SK-N-SH (cell line): ENCODE measurements around the gene MALL.

Experiments
- CTCF ChIP-seq: fragments of 200-600 bp; sonication (generic); IDR thresholded peaks from 2 replicates; pipeline ENCODE4 v1.6.1; 2017; ENCODE audit warnings: antibody characterized with exemption, mild to moderate bottlenecking, moderate library complexity
- ELF1 ChIP-seq: IDR thresholded peaks from 2 replicates; pipeline ENCODE4 v1.4.0; 2012
- MAX ChIP-seq: IDR thresholded peaks from 2 replicates; pipeline ENCODE4 v1.4.0; 2012; ENCODE audit warnings: low read depth
- POLR2AphosphoS5 ChIP-seq: IDR thresholded peaks from 2 replicates; pipeline ENCODE4 v1.6.1; 2012; ENCODE audit warnings: low read depth, low read length
- RAD21 ChIP-seq: IDR thresholded peaks from 2 replicates; pipeline ENCODE4 v1.6.1; 2012; ENCODE audit warnings: mild to moderate bottlenecking, low read length
- RCOR1 ChIP-seq: fragments of 150-350 bp; IDR thresholded peaks from 2 replicates; pipeline ENCODE4 v1.6.1; 2017; ENCODE audit warnings: antibody characterized with exemption, low read length
- TAF1 ChIP-seq: IDR thresholded peaks from 2 replicates; pipeline ENCODE4 v1.6.1; 2012; ENCODE audit warnings: low read depth, mild to moderate bottlenecking, low read length, moderate library complexity, borderline replicate concordance

- no peak for TF ChIP-seq POLR2AphosphoS5
- TF ChIP-seq TAF1, result no peak
- no peak for TF ChIP-seq ELF1
- no peak for TF ChIP-seq RCOR1
- peak; percentile 62 for TF ChIP-seq CTCF
- TF ChIP-seq RAD21, result no peak
- no peak for TF ChIP-seq MAX
Observed at GRCh38 chr2:110116033-110116710, 550 bp upstream of the MALL start.
